ENCODE measurements around the gene MSLN. TPM values are rescaled to one million over a fixed set of nuclear protein-coding genes. Genes with fewer than 3 reads are reported as not detected.

The MSLN gene
- polyA plus RNA-seq, 1 of the 3 experiments (the other 2 are of a cell fraction) = 0.02 TPM

DNA sequence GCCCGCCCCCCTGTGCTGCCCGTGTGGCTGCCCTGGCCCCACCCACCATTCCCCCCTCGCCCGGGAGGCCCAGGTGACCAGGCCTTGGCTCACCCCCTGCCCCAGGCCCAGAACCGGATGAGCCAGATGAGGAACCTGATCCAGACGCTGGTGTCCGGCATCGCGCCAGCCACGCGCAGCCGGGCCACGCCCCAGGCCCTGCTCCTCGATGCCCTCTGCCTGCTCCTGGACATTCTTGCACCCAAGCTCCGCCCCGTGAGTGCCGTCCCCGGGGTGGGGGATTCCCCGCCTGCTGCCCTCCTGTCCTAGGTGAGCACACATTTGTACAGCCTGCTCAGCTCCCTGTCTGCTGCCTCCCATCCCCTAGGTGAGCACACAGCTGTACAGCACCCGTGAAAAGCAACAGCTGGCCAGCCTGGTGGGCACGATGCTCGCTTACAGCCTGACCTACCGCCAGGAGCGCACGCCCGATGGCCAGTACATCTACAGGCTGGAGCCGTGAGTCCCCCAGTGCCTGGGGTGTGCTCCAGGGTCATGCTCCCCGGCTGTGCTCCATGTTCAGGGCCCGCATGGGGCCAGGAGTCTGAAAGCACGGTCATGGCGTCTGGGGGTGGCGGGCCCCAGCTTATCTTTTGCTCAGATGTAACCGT is 35.2 kb downstream of the MSLN start:
- Histone ChIP-seq H3K27me3 (ENCODE audit: insufficient read depth) (0 out of 2 replicates have a peak, but pooled peaks cover 9% of the 10 kb centered on the region), H3K36me3 (replicated peaks in 1 of 2; ENCODE audit: control insufficient read depth in 1 of 2, insufficient read depth in 2 of 2, low read length in 1 of 2) (peaks cover 0 to 4% of the 10 kb centered on the region in 2 experiments), H3F3A (replicated peaks; ENCODE audit: insufficient read depth) (no peaks in the 10 kb centered on the region), H3K79me2 (ENCODE audit: insufficient read depth) (no peaks in the 10 kb centered on the region), H3K4me3 (ENCODE audit: low read depth in 2 of 2, low read length in 1 of 2) (no peak overlapping the region), H3K9me3 (no peaks in the 10 kb centered on the region), H3K9ac (no peak overlapping the region), H3K9me2 (no peaks in the 10 kb centered on the region), H3K4me2 (no peak overlapping the region), H2AFZ (ENCODE audit: low read depth) (no peak overlapping the region), H3K27ac (ENCODE audit: low read depth in 2 of 2, low read length in 1 of 2) (no peak overlapping the region), H4K20me1 (ENCODE audit: insufficient read depth) (no peaks in the 10 kb centered on the region), H3K4me1 (ENCODE audit: control insufficient read depth in 1 of 2, insufficient read depth in 2 of 2, low read depth in 1 of 2, low read length in 1 of 2) (peaks cover 0 to 6% of the 10 kb centered on the region in 2 experiments; a peak in 1 of 4 replicates)
- CTCF ChIA-PET = interaction anchor here (0.7 to 3.3 kb wide), 4 partner anchors 11 to 83 kb away, joined by 3 to 11 read pairs (median 4); partner anchors contain the start of gene CIAO3
- TF ChIP-seq, protein P1, sequence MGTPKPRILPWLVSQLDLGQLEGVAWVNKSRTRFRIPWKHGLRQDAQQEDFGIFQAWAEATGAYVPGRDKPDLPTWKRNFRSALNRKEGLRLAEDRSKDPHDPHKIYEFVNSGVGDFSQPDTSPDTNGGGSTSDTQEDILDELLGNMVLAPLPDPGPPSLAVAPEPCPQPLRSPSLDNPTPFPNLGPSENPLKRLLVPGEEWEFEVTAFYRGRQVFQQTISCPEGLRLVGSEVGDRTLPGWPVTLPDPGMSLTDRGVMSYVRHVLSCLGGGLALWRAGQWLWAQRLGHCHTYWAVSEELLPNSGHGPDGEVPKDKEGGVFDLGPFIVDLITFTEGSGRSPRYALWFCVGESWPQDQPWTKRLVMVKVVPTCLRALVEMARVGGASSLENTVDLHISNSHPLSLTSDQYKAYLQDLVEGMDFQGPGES (IDR thresholded peaks at IDR 0.05; ENCODE audit: low read depth, low read length) = no peak
- TF ChIP-seq POLR2AphosphoS5 (IDR thresholded peaks at IDR 0.05; ENCODE audit: low read depth, low read length) (no peak), EZH2phosphoT487 (IDR thresholded peaks at IDR 0.05; ENCODE audit: borderline replicate concordance, low read depth) (no peak), RXRA (IDR thresholded peaks at IDR 0.05; ENCODE audit: borderline replicate concordance, low read depth) (no peak), NFIC (IDR thresholded peaks at IDR 0.05; ENCODE audit: borderline replicate concordance) (no peak), TAF1 (IDR thresholded peaks at IDR 0.05; ENCODE audit: borderline replicate concordance, low read depth, low read length) (no peak), MXI1 (IDR thresholded peaks at IDR 0.05; ENCODE audit: low read depth, low read length) (no peak), FOSL2 (IDR thresholded peaks at IDR 0.05; ENCODE audit: borderline replicate concordance, low read depth) (no peak), YY1 (IDR thresholded peaks at IDR 0.05; ENCODE audit: low read depth) (no peak), CHD2 (IDR thresholded peaks at IDR 0.05; ENCODE audit: low read length, partially characterized antibody) (no peak)
- TF ChIP-seq, protein P2, sequence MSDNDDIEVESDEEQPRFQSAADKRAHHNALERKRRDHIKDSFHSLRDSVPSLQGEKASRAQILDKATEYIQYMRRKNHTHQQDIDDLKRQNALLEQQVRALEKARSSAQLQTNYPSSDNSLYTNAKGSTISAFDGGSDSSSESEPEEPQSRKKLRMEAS (IDR thresholded peaks at IDR 0.05; ENCODE audit: low read depth) = no peak
- TF ChIP-seq, protein P3, sequence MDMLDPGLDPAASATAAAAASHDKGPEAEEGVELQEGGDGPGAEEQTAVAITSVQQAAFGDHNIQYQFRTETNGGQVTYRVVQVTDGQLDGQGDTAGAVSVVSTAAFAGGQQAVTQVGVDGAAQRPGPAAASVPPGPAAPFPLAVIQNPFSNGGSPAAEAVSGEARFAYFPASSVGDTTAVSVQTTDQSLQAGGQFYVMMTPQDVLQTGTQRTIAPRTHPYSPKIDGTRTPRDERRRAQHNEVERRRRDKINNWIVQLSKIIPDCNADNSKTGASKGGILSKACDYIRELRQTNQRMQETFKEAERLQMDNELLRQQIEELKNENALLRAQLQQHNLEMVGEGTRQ (IDR thresholded peaks at IDR 0.05; ENCODE audit: borderline replicate concordance, low read depth, low read length) = no peak
- TF ChIP-seq, protein P4, sequence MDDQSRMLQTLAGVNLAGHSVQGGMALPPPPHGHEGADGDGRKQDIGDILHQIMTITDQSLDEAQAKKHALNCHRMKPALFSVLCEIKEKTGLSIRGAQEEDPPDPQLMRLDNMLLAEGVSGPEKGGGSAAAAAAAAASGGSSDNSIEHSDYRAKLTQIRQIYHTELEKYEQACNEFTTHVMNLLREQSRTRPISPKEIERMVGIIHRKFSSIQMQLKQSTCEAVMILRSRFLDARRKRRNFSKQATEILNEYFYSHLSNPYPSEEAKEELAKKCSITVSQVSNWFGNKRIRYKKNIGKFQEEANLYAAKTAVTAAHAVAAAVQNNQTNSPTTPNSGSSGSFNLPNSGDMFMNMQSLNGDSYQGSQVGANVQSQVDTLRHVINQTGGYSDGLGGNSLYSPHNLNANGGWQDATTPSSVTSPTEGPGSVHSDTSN (IDR thresholded peaks at IDR 0.05) = no peak
- POLR2A ChIA-PET = no interaction called here
- WGBS (ENCODE audit: low lambda C conversion rate) = 81% methylated on average over 15 of the region's 33 CpGs
- DNase-seq = no peak
